HG03378 (cell line): ENCODE results near the gene CARNS1.

ENCODE experiments used
- ATAC-seq: cut with Tn5 transposase; IDR thresholded peaks from one replicate; pipeline ENCODE4 v1.9.1; 2021; ENCODE audit warnings: mild to moderate bottlenecking, moderate library complexity; ENCODE audit not compliant: unreplicated experiment

Gene CARNS1

GRCh38 chr11:67440229-67441097, 25.0 kb downstream of the CARNS1 start:
- no peak for ATAC-seq

GRCh38 chr11:67441098-67441563, 25.7 kb downstream of the CARNS1 start:
- ATAC-seq = no peak

- no peak for ATAC-seq
Observed at GRCh38 chr11:67441731-67442351, 26.4 kb downstream of the CARNS1 start.

GRCh38 chr11:67442504-67443404, 27.3 kb downstream of the CARNS1 start:
- no peak for ATAC-seq

GRCh38 chr11:67445515-67445914, 30.0 kb downstream of the CARNS1 start:
- no peak for ATAC-seq

GRCh38 chr11:67448220-67448609, 32.7 kb downstream of the CARNS1 start:
- ATAC-seq = no peak

GRCh38 chr11:67449116-67449844, 33.8 kb downstream of the CARNS1 start:
- no peak for ATAC-seq

- ATAC-seq = no peak
Observed at GRCh38 chr11:67450796-67451657, 35.5 kb downstream of the CARNS1 start.

- ATAC-seq = no peak
Observed at GRCh38 chr11:67451658-67451976, 36.1 kb downstream of the CARNS1 start.

- no peak for ATAC-seq
Observed at GRCh38 chr11:67452141-67452952, 36.9 kb downstream of the CARNS1 start, which contains the start of gene GPR152. Gene GPR152 (minus strand): TSS chr11:67452729. CDS start chr11:67452724, 5 bp downstream.

GRCh38 chr11:67453816-67454732, 38.6 kb downstream of the CARNS1 start:
- ATAC-seq = no peak

- no peak for ATAC-seq
Observed at GRCh38 chr11:67455054-67455453, 39.6 kb downstream of the CARNS1 start, which contains the start of gene CABP4. Gene CABP4 (plus strand): TSS chr11:67455354. CDS start chr11:67455424, 70 bp downstream.

GRCh38 chr11:67456068-67456705, 40.7 kb downstream of the CARNS1 start:
- ATAC-seq = no peak

- ATAC-seq = no peak
Observed at GRCh38 chr11:67457453-67457852, 42.0 kb downstream of the CARNS1 start.

- no peak for ATAC-seq
Observed at GRCh38 chr11:67458266-67458665, 42.8 kb downstream of the CARNS1 start.

GRCh38 chr11:67463186-67463585, 47.7 kb downstream of the CARNS1 start:
- ATAC-seq = no peak
